Raji (cell line): Measurements from ENCODE around the gene ZNF835.

Experiments used
- POLR2A ChIP-seq: IDR thresholded peaks from 2 replicates; pipeline ENCODE4 v1.6.1; 2011; ENCODE audit warnings: low read depth, low read length, control low read depth; ENCODE audit not compliant: insufficient read depth

ZNF835 gene

GRCh38 chr19:56613639-56614038, 57.9 kb downstream of the ZNF835 start:
- no peak for TF ChIP-seq POLR2A

- no peak for TF ChIP-seq POLR2A
These were observed 58.8 kb downstream of the ZNF835 start for GRCh38 chr19:56612737-56613136.
